Stimulated activated naive CD8-positive, alpha-beta T cell treated with anti-CD3 and anti-CD28 coated beads, Interleukin-15, Interleukin-2, amounts not matched to agents 100 U/mL and 50 U/mL, for 24 hours (primary cell): ENCODE data around the gene BAK1.

Source experiments
- ATAC-seq: fragments of 150-1000 bp; cut with Tn5 transposase; one replicate; pipeline ENCODE4 v1.10.0; 2021
- DNase-seq: peaks from one replicate; pipeline ENCODE4 v3.0.0; 2021

BAK1 gene

DNA sequence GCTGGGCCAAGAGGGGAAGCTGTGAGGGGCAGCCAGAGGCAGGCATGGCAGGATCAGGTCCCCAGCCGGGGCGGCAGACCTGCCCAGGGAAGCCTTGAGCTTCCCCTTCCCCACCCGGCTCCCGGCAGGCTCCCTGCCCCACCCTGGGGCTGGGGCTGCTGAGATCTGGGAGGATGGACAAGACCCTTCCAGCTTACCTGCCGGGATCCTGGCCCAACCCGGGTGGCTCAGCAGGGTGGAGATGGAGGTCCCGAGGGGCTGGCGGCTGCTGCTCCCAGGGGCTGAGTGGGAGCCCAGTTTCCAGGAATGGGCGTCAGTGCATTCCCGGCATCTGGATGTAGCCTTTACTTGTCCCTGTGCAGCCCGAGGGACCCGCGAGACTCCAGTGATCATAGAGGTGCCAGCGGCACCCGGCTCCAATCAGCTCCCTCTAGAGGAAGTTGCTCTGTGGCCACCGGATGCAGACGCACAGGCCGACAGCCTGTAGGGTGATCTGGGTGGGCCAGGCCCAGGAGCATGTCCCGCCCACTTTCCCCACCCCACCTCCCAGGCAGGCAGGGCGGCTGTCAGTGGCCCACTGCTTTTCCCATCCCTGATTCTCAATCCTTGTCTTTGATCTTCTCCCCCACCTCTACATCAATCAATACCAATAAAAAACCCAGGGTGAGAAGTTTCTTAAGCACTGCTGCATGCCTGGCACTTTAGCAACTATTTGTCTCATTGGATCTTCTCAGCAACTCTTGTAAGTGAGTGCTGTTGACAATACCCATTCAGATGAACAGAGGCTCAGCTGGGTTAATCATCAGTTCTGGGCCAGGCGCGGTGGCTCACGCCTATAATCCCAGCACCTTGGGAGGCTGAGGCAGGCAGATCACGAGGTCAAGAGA, at the start of gene BAK1:
TSS of gene BAK1 (minus strand) at position 449 of the 887 bp plus-strand sequence. CDS start 2,672 bp downstream, outside the sequence.
- ATAC-seq (peak; percentile 99), DNase-seq (peak; percentile 90)

GRCh38 chr6:33628401-33628964, 48.4 kb upstream of the BAK1 start:
- no peak for DNase-seq
- ATAC-seq = no peak

DNA sequence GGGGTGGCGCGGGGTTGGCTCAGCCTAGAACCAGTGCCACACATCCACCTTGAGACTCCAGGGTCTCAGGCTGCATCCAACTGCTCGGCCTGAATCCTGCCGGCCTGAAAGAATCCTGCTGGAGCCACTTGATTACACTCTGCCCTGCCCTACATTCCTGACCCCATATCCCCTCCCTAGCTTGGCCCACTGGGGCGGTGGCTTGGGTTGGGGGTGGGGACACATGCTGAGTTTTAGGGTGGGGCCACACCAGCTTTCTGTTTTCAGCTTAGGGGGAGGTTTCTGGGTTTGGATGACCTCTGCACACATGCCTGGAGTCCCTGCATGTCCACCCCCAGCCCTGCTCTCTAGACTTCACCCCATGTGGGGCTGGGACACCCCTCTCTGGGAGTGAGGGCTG, 47.8 kb upstream of the BAK1 start:
- DNase-seq = no peak
- no peak for ATAC-seq

GRCh38 chr6:33624856-33625255, 44.8 kb upstream of the BAK1 start:
- ATAC-seq (no peak), DNase-seq (no peak)

DNA sequence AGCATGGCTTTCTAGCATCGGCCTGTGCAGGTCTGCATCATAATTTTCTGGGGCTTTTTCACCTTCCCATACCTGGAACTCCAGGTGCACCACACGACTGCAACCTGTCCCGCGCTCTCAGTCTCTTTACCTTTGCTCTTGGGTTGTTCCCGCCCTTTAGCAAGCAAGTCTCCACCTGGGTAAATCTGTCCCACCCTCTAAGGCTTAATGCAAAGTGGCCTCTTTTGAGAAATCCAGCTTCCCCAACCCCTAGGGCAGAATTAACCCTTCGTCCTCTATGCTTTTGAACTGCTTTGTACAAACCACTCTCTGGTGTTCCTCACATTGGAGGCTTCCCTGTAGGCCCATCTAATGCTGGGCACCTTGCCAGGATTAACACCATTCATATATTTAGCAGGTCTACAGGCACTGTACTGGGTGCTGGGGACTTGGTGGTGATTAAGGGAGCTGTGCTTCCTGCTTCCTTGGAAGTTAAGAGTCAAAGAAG, 43.9 kb upstream of the BAK1 start:
- no peak for ATAC-seq
- no peak for DNase-seq

GRCh38 chr6:33622456-33623431, 42.7 kb upstream of the BAK1 start:
- DNase-seq = no peak
- no peak for ATAC-seq

- peak; percentile 7 for ATAC-seq
- peak; percentile 52 for DNase-seq
Measured at GRCh38 chr6:33621711-33622388, 41.8 kb upstream of the BAK1 start.

DNA sequence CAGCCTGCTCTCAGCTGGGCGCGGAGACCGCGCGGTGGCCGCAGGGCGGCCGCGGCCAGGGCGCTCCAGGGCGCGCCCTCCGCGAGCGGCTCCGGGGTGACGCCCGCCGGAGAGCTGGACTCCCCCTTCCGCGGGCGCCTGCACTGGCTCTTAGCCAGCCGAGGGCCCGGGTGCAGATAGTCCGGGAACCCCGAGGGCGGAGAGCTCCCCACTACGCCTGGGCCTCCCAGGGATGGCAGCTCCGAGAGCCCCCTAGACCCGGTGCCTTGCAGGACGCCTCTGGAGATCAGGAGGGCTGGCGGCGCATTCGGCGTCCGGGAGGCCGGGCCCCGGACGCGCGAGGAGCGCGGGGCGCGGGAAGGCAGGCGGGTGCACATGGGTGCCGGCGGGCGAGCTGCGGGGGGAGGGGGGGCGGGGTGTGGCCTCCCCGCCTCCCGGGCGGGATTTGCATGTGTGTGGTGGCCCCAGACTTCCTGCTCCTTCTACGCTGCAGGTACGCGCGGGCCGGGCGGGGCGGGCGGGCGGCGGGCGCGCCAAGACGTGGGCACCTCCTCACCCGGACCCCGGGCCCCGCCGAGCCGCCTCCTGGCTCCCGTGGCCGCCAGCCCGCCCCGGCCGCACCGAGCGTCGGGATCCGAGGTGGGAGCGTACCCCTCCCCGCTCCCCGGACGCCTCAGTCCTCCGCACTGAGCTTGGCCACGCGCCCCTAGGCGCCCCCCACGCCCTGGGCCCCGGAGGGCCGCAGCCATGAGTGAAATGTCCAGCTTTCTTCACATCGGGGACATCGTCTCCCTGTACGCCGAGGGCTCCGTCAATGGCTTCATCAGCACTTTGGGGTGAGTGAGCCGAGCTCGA, 41.0 kb upstream of the BAK1 start, which contains the start of gene ITPR3:
TSS of gene ITPR3 (plus strand) at position 467 of the 855 bp plus-strand sequence. CDS start at position 748, 281 bp downstream.
- ATAC-seq (peak; percentile 92), DNase-seq (peak; percentile 73)

DNA sequence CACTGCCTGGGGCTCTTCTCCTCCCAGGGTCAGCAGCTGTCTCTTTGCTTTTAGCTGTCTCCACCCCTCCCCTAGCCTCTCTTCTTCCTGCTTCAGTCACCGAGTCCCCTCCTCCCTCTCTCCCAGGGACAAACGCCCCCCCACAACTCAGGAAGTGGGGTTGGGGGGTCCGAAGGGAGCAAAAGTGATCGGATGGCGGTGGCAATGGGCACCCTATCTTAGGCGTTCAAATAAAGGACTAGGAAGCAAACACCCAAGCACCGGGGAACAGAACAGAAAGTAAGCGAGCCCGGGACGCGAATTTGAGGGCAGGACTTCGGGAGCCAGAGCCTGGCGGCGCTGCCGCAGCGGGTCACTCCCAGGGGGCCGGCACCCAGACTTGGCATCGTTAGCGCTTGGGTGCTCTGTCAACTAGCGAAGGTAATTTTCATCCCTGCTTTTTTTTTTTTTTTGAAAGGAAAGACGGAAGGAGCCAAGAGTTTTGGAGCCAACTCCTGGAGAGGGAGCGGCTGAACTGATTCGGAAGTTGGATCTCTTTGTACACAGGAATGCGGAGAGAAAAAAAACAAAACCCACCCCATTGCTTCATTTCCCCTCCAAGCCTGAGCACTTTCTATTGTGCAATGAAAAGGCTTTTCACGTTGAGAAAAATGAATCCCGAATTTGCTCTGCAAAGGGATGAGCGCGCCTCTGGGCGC, 40.2 kb upstream of the BAK1 start:
- DNase-seq (peak; percentile 52), ATAC-seq (no peak)

DNA sequence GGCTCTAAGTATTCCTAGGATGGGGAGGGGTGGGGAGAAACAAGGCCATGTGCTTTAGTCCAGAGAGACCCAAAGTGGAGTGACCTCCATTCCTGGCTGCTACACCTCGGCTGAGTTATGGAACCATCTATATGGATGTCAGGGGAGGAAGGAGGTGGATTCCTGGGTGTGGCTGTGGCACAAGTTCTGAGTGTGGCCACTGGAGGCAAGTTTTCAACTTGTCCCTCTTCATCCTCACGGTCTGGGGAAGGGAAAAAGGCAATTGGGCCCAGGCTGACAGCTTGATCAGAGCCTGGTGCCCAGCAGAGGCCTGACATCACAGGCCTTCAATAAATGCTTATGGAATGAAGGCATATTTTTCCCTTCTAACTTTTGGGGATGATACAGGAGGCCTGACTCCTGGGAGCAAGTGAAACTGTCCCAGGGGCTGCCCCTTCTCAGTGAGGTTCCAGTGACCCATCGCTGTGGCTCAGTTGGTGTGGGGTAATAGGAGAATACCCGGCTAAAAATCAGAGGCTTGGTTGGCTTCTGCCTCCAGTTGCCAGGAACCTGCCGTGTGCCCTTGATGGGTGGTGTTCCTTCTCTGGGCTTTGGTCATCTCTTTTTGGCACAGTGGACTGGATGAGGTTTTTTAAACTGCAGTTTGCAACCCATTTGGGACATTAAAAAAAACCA, 39.2 kb upstream of the BAK1 start:
- DNase-seq = no peak
- no peak for ATAC-seq

DNA sequence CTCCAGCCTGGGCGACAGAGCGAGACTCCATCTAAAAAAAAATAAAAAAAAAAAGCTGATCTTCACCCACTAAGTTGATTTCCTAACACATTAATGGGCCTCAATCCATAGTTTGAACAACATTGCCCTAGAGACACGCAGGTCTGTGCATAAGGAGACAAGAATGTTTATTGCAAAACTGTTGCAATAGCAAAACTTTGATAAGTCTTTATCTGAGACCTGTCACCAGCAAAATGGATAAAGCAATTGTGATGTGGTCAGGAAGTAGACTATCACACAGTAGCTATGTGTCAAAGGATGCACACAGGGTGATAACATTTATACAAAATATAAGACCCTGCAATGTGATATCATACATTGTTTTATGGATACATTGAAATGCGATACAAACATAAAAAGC, 36.8 kb upstream of the BAK1 start:
- DNase-seq = no peak
- no peak for ATAC-seq

- no peak for DNase-seq
Measured at GRCh38 chr6:33616113-33616512, 36.0 kb upstream of the BAK1 start.

DNA sequence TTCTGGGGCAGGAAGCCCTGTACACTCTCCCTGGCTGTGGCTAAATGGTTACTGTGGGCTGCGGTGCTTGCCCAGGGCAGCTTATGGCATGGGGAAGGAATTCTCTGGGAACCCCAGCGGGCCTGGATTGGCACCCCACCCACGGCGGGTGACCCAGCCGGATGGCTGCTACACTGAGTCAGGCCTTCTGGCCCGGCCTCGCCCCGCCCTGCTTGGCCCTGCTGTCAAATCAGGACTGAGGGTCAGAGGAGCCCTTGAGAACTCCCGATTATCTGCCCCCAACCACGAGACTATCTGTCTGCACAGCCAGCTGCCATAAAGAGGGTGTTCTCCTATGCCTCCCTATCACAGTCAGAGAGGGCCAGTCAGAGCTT, 33.7 kb upstream of the BAK1 start:
- DNase-seq (no peak), ATAC-seq (no peak)

More at GRCh38 chr6:33616113-33616512, 36.0 kb upstream of the BAK1 start:
- ATAC-seq = no peak

- no peak for DNase-seq
- no peak for ATAC-seq
Measured at GRCh38 chr6:33613146-33613794, 33.2 kb upstream of the BAK1 start.

- no peak for ATAC-seq
- DNase-seq = no peak
Measured at GRCh38 chr6:33610779-33611732, 31.0 kb upstream of the BAK1 start.

- no peak for DNase-seq
- ATAC-seq = no peak
Measured at GRCh38 chr6:33610067-33610466, 30.0 kb upstream of the BAK1 start.

- no peak for DNase-seq
- no peak for ATAC-seq
Measured at GRCh38 chr6:33609528-33609927, 29.5 kb upstream of the BAK1 start.

- DNase-seq (no peak), ATAC-seq (no peak)
Measured at GRCh38 chr6:33609019-33609418, 28.9 kb upstream of the BAK1 start.
